ENCODE data around the gene SS18L1. TPM values are rescaled to one million over a fixed set of nuclear protein-coding genes. Genes with fewer than 3 reads are reported as not detected.

SS18L1 gene
- total and polyA plus RNA-seq, 8 donors: 5.5 to 34.8 (median 9.3) TPM

DNA sequence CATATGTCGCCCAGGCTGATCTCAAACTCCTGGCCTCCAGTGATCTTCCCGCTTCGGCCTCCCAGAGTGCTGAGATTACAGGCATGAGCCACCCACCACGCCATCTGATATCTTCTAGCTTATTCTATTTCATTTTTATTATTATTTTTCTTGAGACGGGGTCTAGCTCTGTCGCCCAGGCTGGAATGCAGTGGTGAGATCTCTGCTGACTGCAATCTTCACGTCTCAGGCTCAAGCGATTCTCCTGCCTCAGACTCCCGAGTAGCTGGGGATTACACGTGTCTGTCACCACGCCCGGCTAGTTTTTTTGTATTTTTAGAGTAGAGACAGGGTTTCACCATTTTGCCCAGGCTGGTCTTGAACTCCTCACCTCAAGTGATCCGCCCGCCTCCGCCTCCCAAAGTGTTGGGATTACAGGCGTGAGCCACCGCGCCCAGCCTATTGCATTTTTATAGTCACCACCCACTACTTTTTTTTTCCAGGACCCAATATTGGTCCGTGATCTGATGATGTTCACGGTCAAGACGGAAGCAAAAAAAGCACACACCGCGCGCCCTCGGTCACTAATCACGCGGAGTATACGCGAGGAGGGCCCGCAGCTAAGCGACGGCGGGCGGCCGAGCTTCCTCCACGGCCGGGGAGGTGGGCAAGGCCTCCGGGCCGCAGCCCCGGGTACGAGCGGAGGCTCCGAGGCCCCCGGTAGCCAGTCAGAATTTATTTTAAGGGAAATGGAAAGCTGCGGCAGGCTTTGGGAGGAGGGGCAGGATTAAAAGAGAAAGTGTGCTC, 22.4 kb upstream of the SS18L1 start:
- no peak for DNase-seq
- 15 to 19% (median 17%) methylated on average over 42 to 45 of the region's 45 CpGs for WGBS, 5 donors
- Histone ChIP-seq H3K4me3 (peak overlapping the region; percentile 87 to 99 (median 96)), H3K9me3 (peaks cover 0 to 10% (median 2%) of the 10 kb centered on the region in 4 donors), H3K27ac (peak overlapping the region; percentile 93 to 99 (median 98)), H3K27me3 (peaks cover 0 to 39% (median 22%) of the 10 kb centered on the region in 3 donors), H3K36me3 (peaks cover 11 to 25% (median 18%) of the 10 kb centered on the region in 4 donors), H3K4me1 (peaks cover 18 to 41% (median 31%) of the 10 kb centered on the region in 4 donors)
- TF ChIP-seq, protein P1, sequence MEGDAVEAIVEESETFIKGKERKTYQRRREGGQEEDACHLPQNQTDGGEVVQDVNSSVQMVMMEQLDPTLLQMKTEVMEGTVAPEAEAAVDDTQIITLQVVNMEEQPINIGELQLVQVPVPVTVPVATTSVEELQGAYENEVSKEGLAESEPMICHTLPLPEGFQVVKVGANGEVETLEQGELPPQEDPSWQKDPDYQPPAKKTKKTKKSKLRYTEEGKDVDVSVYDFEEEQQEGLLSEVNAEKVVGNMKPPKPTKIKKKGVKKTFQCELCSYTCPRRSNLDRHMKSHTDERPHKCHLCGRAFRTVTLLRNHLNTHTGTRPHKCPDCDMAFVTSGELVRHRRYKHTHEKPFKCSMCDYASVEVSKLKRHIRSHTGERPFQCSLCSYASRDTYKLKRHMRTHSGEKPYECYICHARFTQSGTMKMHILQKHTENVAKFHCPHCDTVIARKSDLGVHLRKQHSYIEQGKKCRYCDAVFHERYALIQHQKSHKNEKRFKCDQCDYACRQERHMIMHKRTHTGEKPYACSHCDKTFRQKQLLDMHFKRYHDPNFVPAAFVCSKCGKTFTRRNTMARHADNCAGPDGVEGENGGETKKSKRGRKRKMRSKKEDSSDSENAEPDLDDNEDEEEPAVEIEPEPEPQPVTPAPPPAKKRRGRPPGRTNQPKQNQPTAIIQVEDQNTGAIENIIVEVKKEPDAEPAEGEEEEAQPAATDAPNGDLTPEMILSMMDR (IDR thresholded peaks at IDR 0.05): no peak
- TF ChIP-seq EP300 (IDR thresholded peaks at IDR 0.05): no peak
- peak; percentile 6 to 38 (median 19) for TF ChIP-seq POLR2AphosphoS5 (IDR thresholded peaks at IDR 0.05)
- no peak for TF ChIP-seq POLR2A (IDR thresholded peaks at IDR 0.05)
- intact Hi-C loops (cut with DNase I; ENCODE audit: low total_unique reads): no loop called here

DNA sequence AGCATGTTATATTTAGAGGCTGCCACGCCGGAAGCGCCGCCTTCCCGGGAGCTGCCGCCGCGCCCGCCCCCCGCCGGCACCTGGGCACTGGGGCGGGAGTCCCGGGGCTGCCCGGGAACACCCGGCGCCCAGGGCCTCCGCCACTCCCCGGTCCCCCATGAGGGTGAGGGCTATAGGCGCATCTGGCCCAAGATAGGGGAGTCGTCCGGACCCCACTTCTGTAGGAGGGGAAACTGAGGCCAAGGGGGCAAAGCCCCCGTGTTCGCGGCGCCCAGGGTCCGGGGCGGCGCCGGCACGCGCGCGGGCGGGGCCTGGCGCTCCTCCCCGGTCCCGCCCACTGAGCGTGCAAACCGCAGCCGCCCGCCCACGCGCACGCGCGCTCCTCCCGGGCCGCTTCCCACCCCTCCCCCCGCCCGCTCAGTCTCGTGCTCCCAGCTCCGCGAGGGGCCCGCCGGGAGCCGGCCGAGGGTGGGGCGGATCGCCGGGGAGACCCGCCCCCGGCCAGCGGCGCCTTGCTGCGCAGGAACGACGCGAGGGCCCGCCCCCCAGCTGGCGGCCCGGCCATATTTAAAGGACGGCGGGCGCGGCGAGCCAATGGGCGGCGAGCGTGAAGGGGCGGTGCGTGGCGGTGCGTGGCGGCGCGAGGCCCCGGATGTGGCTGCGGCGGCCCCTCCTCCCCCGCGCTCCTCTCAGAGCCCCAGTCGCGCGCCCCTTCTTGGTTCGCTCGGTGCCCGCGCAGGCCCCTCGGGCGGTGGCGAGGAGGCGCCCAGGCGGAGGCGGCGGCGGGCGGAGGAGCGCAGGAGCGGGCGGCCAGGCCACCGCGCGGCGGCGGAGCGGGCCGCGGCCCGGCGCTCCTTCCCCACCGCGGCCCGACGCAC, 21.6 kb upstream of the SS18L1 start, which contains the start of gene LSM14B:
LSM14B (plus strand) TSS at position 700 of the 878 bp plus-strand sequence. CDS start 192 bp downstream, outside the sequence.
- DNase-seq: peak; percentile 98 to 100
- WGBS, 5 donors: 0 to 2% (median 1%) methylated on average over 22 to 124 of the region's 124 CpGs
- Histone ChIP-seq H3K9me3 (peaks cover 0 to 3% (median 0%) of the 10 kb centered on the region in 4 donors), H3K27ac (peak within 1 kb of the TSS; percentile 93 to 99 (median 98)), H3K4me3 (peak within 1 kb of the TSS; percentile 87 to 99 (median 96)), H3K36me3 (peaks cover 17 to 33% (median 26%) of the 10 kb centered on the region in 4 donors), H3K4me1 (peaks cover 18 to 42% (median 31%) of the 10 kb centered on the region in 4 donors), H3K27me3 (peaks cover 0 to 31% (median 17%) of the 10 kb centered on the region in 3 donors)
- intact Hi-C loops (cut with DNase I; ENCODE audit: low total_unique reads): no loop called here
- TF ChIP-seq, protein P1 (IDR thresholded peaks at IDR 0.05): no peak
- TF ChIP-seq POLR2A (IDR thresholded peaks at IDR 0.05) (no peak), POLR2AphosphoS5 (IDR thresholded peaks at IDR 0.05) (peak; percentile 28 to 65 (median 48)), EP300 (IDR thresholded peaks at IDR 0.05) (no peak)

DNA sequence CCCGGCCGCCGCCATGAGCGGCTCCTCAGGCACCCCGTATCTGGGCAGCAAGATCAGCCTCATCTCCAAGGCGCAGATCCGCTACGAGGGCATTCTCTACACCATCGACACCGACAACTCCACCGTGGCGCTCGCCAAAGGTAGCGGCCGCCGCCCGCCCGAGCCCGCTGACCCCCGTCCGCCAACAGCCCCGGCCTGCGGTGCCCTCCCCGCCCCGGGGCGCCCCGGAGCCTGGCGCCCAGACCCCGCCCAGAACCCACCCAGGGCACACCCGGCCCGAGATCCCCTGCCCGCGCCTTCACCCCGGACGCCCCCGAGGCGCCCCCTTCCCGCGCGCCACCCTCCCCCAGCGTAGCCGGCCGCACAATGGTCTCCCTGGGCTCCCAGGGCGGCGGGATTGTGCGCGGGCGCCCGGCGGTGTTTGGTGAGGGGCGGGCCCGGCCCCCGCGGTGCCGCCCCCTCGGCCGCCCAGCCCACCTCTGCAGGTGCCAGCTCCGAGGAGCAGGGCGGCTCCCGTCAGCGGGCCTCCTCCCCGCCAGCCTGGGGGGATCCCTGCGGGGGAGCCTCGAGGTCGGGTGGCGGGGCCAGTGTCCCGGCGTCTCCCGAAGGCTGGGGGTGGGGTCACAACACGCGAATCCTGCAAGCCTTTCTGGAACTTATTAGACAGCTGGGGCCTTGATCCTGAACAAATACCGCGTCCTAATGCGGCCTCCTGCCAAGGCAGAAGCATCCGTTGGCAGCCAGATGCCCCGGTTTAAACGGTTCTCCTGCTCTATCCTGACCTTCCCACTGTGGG, 20.7 kb upstream of the SS18L1 start:
- peak overlapping the region; percentile 83 to 99 (median 94) for H3K27ac ChIP-seq
- intact Hi-C loops (cut with DNase I; ENCODE audit: low total_unique reads): no loop called here
- peaks cover 0 to 22% (median 10%) of the 10 kb centered on the region in 3 donors for H3K27me3 ChIP-seq

More for the DNA sequence above, 20.7 kb upstream of the SS18L1 start:
- no peaks in the 10 kb centered on the region for H3K9me3 ChIP-seq
- peaks cover 16 to 42% (median 29%) of the 10 kb centered on the region in 4 donors for H3K4me1 ChIP-seq
- DNase-seq: peak; percentile 63 to 85
- peak overlapping the region; percentile 87 to 99 (median 96) for H3K4me3 ChIP-seq
- 0 to 2% (median 1%) methylated on average over 19 to 77 of the region's 77 CpGs for WGBS, 5 donors
- TF ChIP-seq POLR2A (IDR thresholded peaks at IDR 0.05) (no peak), POLR2AphosphoS5 (IDR thresholded peaks at IDR 0.05) (peak in 1 of 3 donors; percentile 3)
- TF ChIP-seq, protein P1 (IDR thresholded peaks at IDR 0.05): no peak
- H3K36me3 ChIP-seq: peaks cover 26 to 42% (median 35%) of the 10 kb centered on the region in 4 donors
